ENCODE measurements around the gene CST3. TPM values are rescaled to one million over a fixed set of nuclear protein-coding genes. Genes with fewer than 3 reads are reported as not detected.

CST3 gene
- total RNA-seq, 1 experiment from 2014 or later = 181 TPM

- Histone ChIP-seq H3K4me1 (ENCODE audit: control insufficient read depth in 1 of 2, insufficient read depth in 2 of 2, low read length in 2 of 2) (peaks cover 20 to 36% of the 10 kb centered on the region in 2 experiments), H3K36me3 (ENCODE audit: control insufficient read depth in 1 of 2, insufficient read depth in 2 of 2, low read length in 2 of 2) (peaks cover 1 to 2% of the 10 kb centered on the region in 2 experiments; a peak in 2 of 4 replicates), H4K20me1 (ENCODE audit: insufficient read depth) (no peaks in the 10 kb centered on the region), H3K79me2 (ENCODE audit: insufficient read depth, low read length) (no peaks in the 10 kb centered on the region), H3K9ac (ENCODE audit: low read length) (peak overlapping the region; percentile 42; the same call in 1 of the 2 replicates), H3K4me3 (replicated peaks in 1 of 2; ENCODE audit: low read depth in 1 of 2, low read length in 2 of 2) (peak overlapping the region in 1 of 2 experiments; percentile 10; a peak in 1 of 4 replicates), H3K9me2 (ENCODE audit: insufficient read depth) (no peaks in the 10 kb centered on the region), H3K9me3 (ENCODE audit: control insufficient read depth in 1 of 2, insufficient read depth in 1 of 2, low read depth in 1 of 2, low read length in 2 of 2) (peaks cover 0 to 8% of the 10 kb centered on the region in 2 experiments; a peak in 1 of 4 replicates), H3K4me2 (ENCODE audit: low read length) (peak overlapping the region; percentile 67), H3K27ac (ENCODE audit: low read depth, low read length) (no peak overlapping the region; the same call in 1 of the 2 replicates), H3K27me3 (ENCODE audit: insufficient read depth, low read length) (no peaks in the 10 kb centered on the region), H2AFZ (ENCODE audit: low read depth, low read length, poor library complexity, severe bottlenecking) (no peak overlapping the region)
- DNase-seq (ENCODE audit: low read depth, low spot score) = no peak
- intact Hi-C loops (cut with micrococcal nuclease) = loop anchor here (10.0 kb wide), 1 partner anchor 1565 kb away; the partner anchor contains the start of gene ENTPD6
- BruUV-seq (replicated peaks) = no TSS peak
- POLR2A ChIA-PET = interaction anchor here (1.0 kb wide), 1 partner anchor 8 kb away, joined by 5 read pairs; the partner anchor contains the start of gene CST3
- peak; percentile 12 for ATAC-seq
- TF ChIP-seq EGR1 (IDR thresholded peaks at IDR 0.05; ENCODE audit: low read depth) (no peak), RAD21 (IDR thresholded peaks at IDR 0.05; ENCODE audit: low read depth) (no peak), MAX (IDR thresholded peaks at IDR 0.05) (no peak), JUND (IDR thresholded peaks at IDR 0.05) (no peak), CBX3 (IDR thresholded peaks at IDR 0.05; ENCODE audit: low read depth) (no peak), REST (IDR thresholded peaks at IDR 0.05; ENCODE audit: low read depth) (no peak), ELF1 (IDR thresholded peaks at IDR 0.05; ENCODE audit: borderline replicate concordance, low read depth) (no peak), EZH2phosphoT487 (IDR thresholded peaks at IDR 0.05; ENCODE audit: borderline replicate concordance) (no peak), SIN3A (IDR thresholded peaks at IDR 0.05; ENCODE audit: low read depth) (no peak), POLR2A (IDR thresholded peaks at IDR 0.05; ENCODE audit: borderline replicate concordance, extremely low read depth, insufficient read depth, insufficient read length) (no peak), SP1 (IDR thresholded peaks at IDR 0.05; ENCODE audit: low read depth) (no peak), CTCF (IDR thresholded peaks at IDR 0.05 in 2 of 3, conservative IDR thresholded peaks at IDR 0.05 in 1 of 3; ENCODE audit: borderline replicate concordance in 1 of 3, insufficient read depth in 1 of 3, low read depth in 2 of 3, low read length in 2 of 3) (no peak), ATF3 (IDR thresholded peaks at IDR 0.05) (no peak), CEBPB (IDR thresholded peaks at IDR 0.05; ENCODE audit: low read depth) (no peak), ZBTB33 (IDR thresholded peaks at IDR 0.05; ENCODE audit: extremely low read depth, insufficient replicate concordance, low read length) (no peak), FOSL1 (IDR thresholded peaks at IDR 0.05; ENCODE audit: low read depth) (no peak), SRF (IDR thresholded peaks at IDR 0.05; ENCODE audit: low read depth) (no peak), TCF7L2 (IDR thresholded peaks at IDR 0.05; ENCODE audit: borderline replicate concordance, extremely low read depth, insufficient read depth, insufficient read length) (no peak), POLR2AphosphoS5 (IDR thresholded peaks at IDR 0.05; ENCODE audit: low read depth, low read length) (no peak)
- RAD21 ChIA-PET (ENCODE audit: low non-redundant PET in 1 of 2, low total read pairs in 2 of 2, uncharacterized antibody in 2 of 2, unreplicated experiment in 2 of 2) = no interaction called here
- CTCF ChIA-PET = no interaction called here
Observed at GRCh38 chr20:23629542-23630391, 8.0 kb downstream of the CST3 start.

All from HCT116 (cell line).